T-helper 1 cell (primary cell): ENCODE measurements around the gene TPX2.
"Not testable (repeated sequence)": the region's sequence is repeated elsewhere in the genome, so short reads cannot be mapped to it uniquely, and the experiment has no call there.

Experiments
- DNase-seq, 5 donors: peaks; one replicate each; pipeline ENCODE4 v3.0.0-alpha.2; 2012 to 2020

Gene TPX2

DNA sequence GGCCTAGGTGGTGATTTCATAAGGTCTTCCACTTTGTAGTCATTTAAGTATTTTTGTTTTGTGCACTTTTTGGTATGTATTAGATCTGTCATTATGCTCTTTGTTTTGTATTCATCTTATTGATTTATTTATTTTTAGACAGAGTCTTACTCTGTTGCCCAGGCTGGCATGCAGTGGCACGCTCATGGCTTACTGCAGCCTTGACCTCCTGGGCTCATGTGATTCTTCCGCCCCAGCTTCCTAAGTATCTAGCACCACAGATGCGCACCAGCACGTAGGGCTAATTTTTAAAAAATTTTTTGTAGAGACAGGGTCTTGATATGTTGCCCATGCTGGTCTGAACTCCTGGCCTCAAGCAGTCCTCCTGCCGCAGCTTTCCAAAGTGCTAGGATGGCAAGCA lies 30.6 kb downstream of the TPX2 start:
- no peak for DNase-seq

DNA sequence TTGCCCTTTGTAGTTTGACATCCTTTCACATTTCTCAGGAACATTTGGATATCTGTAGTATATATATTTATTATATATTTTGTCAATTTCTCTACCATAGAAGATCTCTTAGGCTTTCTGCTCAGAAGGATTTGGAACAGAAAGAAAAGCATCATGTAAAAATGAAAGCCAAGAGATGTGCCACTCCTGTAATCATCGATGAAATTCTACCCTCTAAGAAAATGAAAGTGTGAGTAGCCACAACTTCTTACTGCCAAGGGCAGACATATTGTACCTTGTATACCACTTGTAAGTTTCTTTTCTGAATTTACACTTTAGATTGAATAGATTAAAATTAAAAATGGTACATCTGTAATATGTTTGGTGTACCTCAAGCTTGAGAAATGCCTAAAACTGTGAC lies 31.2 kb downstream of the TPX2 start:
- DNase-seq, result no peak

DNA sequence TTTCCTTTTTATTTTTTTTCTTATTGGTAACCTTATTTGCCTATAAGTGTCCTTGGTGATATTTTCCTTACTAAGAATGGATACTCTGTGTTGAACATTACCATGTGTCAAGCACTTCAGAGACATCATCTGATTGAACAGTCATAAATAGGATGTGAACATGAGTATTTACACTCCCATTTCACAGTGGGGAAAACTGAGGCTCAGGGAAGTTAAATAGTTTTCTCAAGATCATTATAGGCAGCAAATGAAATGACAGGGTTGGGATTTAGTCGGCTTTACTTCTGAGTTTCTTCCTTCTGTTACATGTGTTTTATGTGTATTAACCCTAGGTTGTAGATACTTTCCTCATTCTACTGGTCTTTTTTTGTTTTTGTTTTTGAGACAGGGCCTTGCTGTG lies 35.3 kb downstream of the TPX2 start:
- DNase-seq, result no peak

DNA sequence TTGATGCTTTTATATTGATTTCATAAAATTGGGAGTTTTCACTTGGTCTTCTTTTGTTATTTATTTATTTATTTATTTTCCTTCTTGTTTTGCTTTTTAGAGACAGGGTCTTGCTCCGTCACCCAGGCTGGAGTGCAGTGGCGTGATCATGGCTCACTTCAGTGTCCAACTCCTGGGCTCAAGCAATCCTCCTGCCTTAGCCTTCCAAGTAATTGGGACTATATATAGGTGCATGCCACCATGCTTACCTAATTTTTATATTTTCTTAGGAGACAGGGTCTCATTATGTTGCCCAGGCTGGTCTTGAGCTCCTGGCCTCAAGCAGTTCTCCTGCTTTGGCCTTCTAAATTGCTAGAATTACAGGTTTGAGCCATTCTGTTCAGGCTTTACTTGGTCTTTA lies 41.7 kb downstream of the TPX2 start:
- DNase-seq, result no peak

- no peak for DNase-seq
These were observed 42.9 kb downstream of the TPX2 start for GRCh38 chr20:31781945-31782344.

GRCh38 chr20:31784354-31785044 lies 45.4 kb downstream of the TPX2 start:
- DNase-seq, result no peak

- no peak for DNase-seq
These were observed 46.0 kb downstream of the TPX2 start for GRCh38 chr20:31785089-31785488.

- no peak for DNase-seq
These were observed 49.5 kb downstream of the TPX2 start for GRCh38 chr20:31788578-31788977.

GRCh38 chr20:31790401-31790800 lies 51.3 kb downstream of the TPX2 start:
- no peak for DNase-seq

DNA sequence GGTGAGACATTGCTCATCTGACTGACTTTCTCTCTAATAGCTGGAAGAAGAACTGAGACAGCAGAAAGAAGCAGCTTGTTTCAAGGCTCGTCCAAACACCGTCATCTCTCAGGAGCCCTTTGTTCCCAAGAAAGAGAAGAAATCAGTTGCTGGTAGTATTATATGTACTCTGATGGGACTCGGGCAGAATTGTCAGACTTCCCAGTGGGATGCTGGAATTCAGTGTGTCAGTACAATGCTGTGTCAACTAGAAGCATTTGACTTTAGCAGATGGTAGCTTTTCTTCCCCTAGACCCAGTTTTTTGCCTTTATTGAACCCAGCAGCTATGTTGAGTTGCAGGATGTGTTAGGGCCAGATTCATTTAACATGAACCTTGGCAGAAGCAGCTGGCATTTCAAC lies 58.3 kb downstream of the TPX2 start:
- DNase-seq, result no peak

DNA sequence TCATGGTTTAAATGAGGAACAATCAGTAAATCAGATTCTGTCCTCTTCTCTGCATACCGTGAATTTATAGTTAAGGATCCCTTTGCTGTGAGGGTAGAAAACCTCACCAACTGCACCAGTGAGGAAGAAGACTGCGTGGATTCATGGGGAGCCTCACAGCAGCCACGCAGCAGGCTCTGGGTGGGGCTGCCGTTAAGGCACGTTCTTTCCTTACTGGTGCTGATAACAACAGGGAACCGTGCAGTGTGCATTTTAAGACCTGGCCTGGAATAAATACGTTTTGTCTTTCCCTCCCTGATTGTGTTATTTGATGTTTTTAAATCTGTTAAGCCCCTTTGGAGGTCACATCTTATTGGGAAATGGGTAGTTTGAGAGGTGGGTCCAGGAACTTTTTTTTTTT lies 62.4 kb downstream of the TPX2 start:
- no peak for DNase-seq

DNA sequence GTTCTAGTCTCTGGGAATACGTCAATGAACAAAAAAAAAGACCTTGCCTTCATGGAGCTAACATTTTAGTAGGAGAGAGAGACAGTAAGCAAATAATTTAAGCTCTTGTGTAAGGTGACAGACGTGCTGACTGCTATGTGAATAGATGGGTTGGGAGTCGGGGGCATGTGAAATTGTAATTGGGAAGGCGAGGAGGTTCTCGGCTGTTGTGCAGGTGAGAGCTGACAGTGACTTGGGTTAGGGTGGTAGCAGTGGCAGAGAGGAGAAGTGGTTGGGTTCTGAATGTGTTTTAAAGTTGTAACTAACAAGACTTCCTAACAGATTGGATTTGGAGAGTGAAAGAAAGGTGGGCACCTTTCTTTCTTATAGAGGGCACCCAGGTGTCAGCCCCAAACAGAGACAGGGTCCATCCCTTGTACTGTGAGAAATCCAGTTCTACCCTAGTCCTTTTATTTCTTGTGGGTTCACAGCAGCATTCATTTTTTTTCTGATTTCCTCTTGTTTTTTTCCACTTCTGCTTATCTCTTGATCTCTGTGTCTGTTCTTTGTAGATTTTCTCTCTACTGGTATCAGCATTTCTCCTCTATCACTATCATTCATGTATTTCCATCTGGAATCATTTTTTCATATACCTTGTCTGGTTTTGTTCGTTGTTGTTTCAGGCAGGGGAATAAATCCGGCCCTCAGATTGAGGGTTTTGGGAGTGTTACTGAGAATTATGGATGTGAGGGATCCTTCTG lies 64.6 kb downstream of the TPX2 start:
- no peak for DNase-seq

DNA sequence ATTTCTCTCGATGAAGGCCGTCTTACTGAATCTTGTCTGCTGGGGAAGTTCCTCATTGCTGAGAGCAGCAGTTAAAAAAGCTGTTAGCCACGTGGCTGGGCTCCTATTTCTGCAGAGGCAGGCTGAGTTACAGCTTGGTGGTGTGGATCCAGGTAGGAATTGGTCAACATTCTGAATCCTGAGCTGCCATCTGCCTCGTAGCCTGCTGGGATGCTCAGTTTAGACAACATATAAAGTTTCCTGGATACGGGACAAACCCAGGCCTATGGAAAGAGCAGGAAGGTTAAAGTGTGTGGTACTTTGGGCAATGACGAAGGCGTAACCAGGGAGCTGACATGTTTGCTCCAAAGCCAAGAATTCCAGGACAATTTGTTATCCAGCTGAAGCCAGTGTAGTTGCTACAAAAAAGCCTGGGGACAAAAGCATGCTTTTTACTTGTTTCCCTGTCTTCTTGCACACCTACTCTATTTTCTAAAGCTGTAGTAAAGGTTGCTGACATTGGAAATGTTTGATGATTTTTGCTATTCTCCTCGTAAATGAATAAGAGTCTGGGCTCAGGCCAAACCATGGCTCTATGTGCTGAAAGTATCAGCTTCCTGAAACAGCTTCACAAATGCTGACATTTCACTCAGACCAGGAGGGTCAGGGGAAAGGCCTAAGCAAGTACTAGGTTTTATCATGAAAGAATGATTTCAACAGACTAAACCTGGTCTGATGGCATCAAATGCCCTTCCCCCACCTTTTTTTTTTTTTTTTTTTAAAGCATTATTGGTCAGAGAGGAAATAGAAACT lies 67.7 kb downstream of the TPX2 start:
- no peak for DNase-seq

GRCh38 chr20:31808481-31808880 lies 69.4 kb downstream of the TPX2 start:
- DNase-seq, result no peak

DNA sequence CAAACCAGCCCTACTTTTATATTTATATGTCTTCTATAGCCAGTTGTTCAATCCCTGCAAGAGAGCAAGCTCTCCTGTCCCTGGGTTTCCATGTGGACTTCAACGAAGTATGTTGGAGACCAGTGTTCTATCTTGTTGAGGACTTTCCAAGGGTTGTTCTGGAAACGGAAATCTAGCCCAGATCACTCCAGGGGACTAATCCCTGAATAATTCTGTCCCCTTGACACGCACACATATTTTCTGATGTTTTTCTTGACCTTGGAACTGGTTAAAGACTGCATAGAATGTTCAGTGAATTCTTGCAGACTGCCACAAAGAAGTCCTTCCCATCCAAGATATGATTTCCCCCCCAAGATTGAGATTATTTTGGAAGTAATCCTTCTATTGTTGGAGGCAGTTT lies 70.6 kb downstream of the TPX2 start:
- DNase-seq, result no peak

DNA sequence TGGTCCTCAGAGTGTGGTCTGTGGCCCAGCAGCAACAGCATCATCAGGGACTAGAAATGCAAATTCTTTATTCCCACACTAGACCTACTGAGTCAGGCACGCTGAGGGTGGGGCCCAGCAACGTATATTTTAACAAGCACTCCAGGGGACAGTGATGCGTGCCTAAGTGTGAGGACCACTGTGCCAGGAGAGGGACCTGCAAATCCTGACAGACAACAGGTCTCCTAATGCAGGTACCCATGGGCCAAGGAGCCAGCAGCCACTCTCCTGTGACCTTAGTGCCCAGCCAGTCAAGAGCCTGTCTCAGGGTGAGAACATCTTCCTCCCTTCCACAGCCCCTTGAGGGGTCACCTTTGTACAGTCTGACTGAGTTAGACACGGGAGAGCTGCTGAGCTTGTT lies 72.1 kb downstream of the TPX2 start:
- DNase-seq, result no peak

DNA sequence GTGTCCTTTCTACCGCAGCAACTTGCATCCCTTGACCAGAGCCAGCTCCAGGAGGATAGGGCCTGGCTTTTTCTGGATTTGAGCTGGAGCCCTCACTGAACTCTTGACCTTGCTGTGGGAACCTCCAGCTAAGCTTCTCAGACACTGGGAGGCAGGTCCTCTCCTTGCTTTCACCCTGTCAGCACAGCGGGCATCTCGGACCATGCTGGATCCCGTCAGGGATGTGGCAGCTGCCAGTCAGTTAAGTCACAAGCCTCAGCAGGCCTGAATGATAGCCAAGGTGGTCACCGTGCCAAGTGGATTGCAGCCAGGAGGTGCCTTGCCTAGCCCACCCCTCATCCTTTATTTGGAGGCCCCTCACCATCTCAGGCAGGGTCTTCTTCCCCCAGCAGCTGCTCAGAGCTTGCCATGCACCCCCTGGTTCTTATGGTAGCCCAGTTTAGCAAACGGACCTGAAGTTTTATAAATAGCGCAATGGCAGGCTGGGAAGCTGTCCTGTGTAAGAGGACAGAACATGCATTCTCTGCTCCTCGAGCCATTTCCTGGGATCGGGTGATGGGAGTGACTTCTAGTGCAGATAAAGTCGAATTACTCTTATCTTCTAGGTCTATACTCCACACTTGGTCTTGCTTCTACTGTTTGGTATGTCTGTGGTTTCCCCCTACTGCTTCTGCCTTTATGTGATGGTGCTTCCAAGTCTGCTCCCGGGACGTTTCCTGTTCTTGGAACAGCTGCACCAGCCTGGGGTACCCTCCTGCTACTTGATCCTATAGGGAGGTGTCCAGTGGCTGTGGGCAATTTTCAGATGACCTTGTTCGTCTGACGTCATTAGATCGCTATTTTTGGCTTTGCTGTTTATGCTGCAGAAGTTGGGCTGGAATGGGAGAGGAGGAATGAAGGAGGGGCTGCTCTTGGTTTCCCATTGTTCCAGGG lies 73.0 kb downstream of the TPX2 start:
- no peak for DNase-seq

DNA sequence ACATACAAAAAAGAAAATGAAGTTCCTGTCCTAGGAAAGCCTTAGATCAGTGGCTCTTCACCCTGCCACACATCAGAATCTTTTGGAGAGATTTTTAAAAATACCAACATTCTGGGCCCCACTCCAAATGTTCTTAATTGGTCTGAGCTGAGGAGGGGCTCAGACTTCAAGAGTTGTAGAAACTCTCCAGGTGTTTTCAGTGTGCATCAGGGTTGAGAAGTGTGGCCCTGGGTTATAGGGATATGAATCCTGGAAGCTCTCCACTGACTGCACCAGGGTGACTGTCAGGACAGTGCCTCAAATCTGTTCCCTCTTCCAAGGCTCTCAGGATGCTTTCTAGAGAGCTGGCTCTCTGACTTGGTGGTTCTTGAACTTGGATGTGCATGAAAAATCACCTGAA lies 74.5 kb downstream of the TPX2 start:
- DNase-seq, result no peak

- DNase-seq, result not testable (repeated sequence)
These were observed 75.1 kb downstream of the TPX2 start for GRCh38 chr20:31814142-31814541.

GRCh38 chr20:31815408-31816188 lies 76.5 kb downstream of the TPX2 start:
- no peak for DNase-seq

- no peak for DNase-seq
These were observed 77.1 kb downstream of the TPX2 start for GRCh38 chr20:31816221-31816620.

DNA sequence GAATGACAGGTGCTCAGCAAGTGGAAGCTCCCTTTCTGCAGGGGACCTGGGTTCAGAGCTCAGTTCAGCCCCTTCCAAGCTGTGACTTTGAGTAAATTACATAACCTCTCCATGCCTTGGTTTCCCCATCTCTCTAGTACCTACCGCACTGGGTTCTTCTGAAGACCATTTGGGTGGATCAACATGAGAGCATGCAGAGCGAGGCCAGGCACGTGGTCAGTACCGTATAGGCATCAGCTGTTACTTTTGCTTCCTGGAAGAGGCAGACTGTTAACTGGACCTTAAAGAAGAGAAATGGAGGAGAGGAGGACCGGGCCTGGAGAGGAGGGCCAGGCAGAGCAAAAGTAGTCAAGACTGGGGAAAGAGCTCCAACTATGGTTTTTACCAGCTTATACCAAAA lies 78.4 kb downstream of the TPX2 start:
- DNase-seq, result no peak
